Activated CD8-positive, alpha-beta memory T cell treated with anti-CD3 and anti-CD28 coated beads for 24 hours (primary cell): ENCODE data around the gene CAMK1D.

Experiments
- DNase-seq: peaks from one replicate; pipeline ENCODE4 v3.0.0-alpha.2; 2020

Gene CAMK1D

GRCh38 chr10:12377658-12378290, 28.4 kb downstream of the CAMK1D start:
- no peak for DNase-seq

- DNase-seq, result no peak
Measured at GRCh38 chr10:12380999-12381398, 31.7 kb downstream of the CAMK1D start.

- no peak for DNase-seq
Measured at GRCh38 chr10:12381536-12382156, 32.3 kb downstream of the CAMK1D start.

GRCh38 chr10:12382157-12382548, 32.8 kb downstream of the CAMK1D start:
- DNase-seq, result no peak

GRCh38 chr10:12382956-12383531, 33.7 kb downstream of the CAMK1D start:
- DNase-seq, result no peak

GRCh38 chr10:12384906-12385305, 35.6 kb downstream of the CAMK1D start:
- DNase-seq, result no peak

- peak; percentile 37 for DNase-seq
Measured at GRCh38 chr10:12387561-12388210, 38.3 kb downstream of the CAMK1D start.

GRCh38 chr10:12388671-12389070, 39.3 kb downstream of the CAMK1D start:
- DNase-seq, result peak; percentile 33

GRCh38 chr10:12389154-12389734, 39.9 kb downstream of the CAMK1D start:
- DNase-seq, result peak; percentile 49

GRCh38 chr10:12390733-12391132, 41.4 kb downstream of the CAMK1D start:
- DNase-seq, result peak; percentile 44

- no peak for DNase-seq
Measured at GRCh38 chr10:12391206-12391605, 41.9 kb downstream of the CAMK1D start.

- DNase-seq, result peak; percentile 37
Measured at GRCh38 chr10:12393831-12394230, 44.5 kb downstream of the CAMK1D start.

- peak; percentile 48 for DNase-seq
Measured at GRCh38 chr10:12394241-12395033, 45.1 kb downstream of the CAMK1D start.

GRCh38 chr10:12396093-12396492, 46.7 kb downstream of the CAMK1D start:
- DNase-seq, result no peak

- peak; percentile 35 for DNase-seq
Measured at GRCh38 chr10:12396567-12396966, 47.2 kb downstream of the CAMK1D start.

GRCh38 chr10:12397147-12397896, 48.0 kb downstream of the CAMK1D start:
- peak; percentile 35 for DNase-seq

GRCh38 chr10:12397941-12398340, 48.6 kb downstream of the CAMK1D start:
- no peak for DNase-seq

- DNase-seq, result peak; percentile 24
Measured at GRCh38 chr10:12400266-12400931, 51.1 kb downstream of the CAMK1D start.

GRCh38 chr10:12401466-12401865, 52.1 kb downstream of the CAMK1D start:
- DNase-seq, result peak; percentile 42

- peak; percentile 41 for DNase-seq
Measured at GRCh38 chr10:12403119-12403518, 53.8 kb downstream of the CAMK1D start.
